Frontal cortex (tissue), 4 donors: Measurements from ENCODE around the gene SPON1. TPM values are rescaled to one million over a fixed set of nuclear protein-coding genes. Genes with fewer than 3 reads are reported as not detected.
"Not testable (repeated sequence)": the region's sequence is repeated elsewhere in the genome, so short reads cannot be mapped to it uniquely, and the experiment has no call there.

Source experiments
- DNase-seq, 2 donors: peaks; one replicate each; pipeline ENCODE4 v3.0.0; 2012; ENCODE audit warnings: low spot score in 2 of 2
- FAIRE-seq: peaks from 2 replicates; lab custom pipeline; 2012; peaks lifted over from hg19 to GRCh38; lab: Jason Lieb, UNC
- total RNA-seq: library from RNA; depleted of rRNA; stranded (reverse); fragments of >200 nt; gene quantifications from one replicate; pipeline ENCODE4 v1.2.3, GENCODE V29; 2014
- donor health status: control.
- donor health status: control.
- donor health status: control.

Gene SPON1
- total RNA-seq = 33.4 TPM

DNA sequence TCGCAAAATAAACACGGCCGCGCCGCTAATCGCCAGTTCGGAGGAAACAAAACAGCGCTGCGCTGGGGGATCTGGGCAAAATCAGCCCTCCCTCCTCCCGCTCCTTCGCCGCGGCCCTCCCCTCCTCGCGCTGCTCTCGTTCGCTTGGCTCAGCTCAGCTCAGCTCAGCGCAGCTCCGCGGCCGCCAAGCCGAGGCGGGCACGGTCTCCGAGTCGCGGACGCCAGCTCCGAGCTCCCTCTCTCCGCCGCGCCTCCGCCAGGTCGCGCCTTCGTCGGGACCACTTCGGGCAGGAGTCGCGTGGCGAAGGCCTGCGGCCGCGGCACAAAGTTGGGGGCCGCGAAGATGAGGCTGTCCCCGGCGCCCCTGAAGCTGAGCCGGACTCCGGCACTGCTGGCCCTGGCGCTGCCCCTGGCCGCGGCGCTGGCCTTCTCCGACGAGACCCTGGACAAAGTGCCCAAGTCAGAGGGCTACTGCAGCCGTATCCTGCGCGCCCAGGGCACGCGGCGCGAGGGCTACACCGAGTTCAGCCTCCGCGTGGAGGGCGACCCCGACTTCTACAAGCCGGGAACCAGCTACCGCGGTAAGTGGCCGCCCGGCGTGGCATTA, at the start of gene SPON1:
Gene SPON1, plus strand, starts transcription at position 162 of the 607 bp plus-strand sequence. Its CDS starts 182 bp downstream, at position 344.
- FAIRE-seq = no peak
- peak; percentile 47 to 65 for DNase-seq

DNA sequence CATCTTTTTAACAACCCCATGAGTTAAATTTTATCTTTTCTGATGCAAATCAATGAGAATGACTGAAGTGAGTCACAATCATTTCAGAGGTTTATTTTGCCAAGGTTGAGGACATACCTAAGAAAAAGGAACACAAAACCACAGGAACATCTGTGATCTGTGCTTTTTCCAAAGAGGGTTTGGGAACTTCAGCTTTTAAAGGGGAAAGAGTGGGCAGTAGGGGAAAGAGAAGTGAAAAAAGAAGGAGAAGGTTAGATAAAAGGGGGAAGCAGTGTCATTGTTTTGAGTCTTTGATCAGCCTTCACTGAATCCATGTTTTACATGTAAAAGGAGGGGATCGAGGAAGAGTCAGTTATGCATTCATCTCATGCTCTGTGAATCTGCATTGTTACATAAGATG, 45.3 kb upstream of the SPON1 start:
- no peak for DNase-seq

DNA sequence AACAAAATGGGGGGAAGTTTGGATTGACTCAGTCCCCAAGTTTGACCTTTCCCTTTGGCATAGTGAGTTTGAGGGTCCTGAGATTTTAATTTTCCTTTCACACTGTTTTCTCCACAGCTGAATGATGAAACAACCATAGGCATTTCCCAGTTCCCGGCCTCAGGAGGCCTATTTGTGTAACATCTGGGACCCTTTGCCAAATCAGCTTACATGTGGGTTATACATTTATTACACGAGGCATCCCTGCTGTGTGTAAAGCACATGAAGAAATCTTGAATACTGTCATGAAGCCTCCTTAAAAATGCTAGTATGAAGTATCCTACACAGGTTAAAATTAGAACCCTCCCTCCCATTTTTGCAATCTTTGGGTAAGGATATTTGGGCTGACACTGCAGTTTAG, 44.6 kb upstream of the SPON1 start:
- no peak for DNase-seq
- FAIRE-seq = no peak

More for the DNA sequence above, 45.3 kb upstream of the SPON1 start:
- no peak for FAIRE-seq

DNA sequence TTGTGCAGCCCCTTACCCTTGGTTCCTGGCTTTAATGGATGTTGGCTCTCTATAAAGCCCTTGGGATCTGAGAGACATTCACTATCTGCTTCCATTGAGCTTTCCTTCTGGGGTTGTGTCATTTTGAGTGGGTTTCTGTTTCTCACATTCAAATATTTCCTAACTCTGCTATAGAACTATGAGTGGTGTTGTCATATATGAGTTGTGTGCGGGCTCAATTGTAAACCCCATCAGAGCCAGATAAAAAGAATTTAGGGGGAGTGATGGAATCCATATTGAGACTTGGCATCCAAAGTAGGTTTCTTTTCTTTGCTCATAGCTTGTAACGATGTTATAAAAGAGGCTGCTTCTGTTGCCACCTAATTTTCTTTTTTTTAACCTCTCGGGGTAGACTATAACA, 41.8 kb upstream of the SPON1 start:
- DNase-seq = no peak

DNA sequence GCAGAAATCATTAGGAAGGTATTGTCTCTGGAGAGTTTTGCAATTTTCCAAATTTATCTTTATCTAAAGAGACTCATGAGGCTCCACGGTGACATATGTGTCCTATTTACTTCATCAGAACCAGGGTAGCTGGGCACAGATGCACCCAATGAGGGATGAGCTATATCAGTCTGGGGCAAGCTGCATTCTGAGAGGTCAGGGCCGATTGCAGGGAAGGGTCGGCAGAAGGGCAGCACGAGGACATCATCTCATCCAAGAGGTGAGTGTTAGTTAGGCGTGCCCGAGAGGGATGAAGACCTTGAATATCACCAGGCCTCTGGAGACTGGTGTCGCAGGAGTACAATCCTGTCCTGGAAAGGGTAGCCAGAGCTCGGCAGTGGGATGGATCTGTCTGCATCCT, 41.0 kb upstream of the SPON1 start:
- FAIRE-seq = no peak
- no peak for DNase-seq

More for the DNA sequence above, 41.8 kb upstream of the SPON1 start:
- no peak for FAIRE-seq

DNA sequence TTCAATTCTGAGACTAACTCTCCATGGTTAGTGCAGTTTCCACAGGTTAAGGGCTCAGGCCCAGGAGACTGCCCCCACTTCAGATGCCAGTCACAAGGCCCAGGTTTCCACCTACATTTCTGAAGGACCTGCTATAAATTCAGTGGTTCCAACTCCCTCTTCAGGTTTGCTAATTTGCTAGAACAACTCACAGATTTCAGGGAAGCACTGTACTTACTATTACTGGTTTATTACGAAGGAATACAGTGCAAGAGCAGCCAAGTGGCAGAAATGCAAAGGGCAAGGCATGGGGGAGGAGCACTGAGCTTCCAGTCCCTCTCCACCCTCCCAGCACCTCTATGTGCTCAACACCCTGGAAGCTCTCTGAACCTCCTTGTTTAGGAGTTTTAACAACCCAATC, 39.3 kb upstream of the SPON1 start:
- no peak for FAIRE-seq

DNA sequence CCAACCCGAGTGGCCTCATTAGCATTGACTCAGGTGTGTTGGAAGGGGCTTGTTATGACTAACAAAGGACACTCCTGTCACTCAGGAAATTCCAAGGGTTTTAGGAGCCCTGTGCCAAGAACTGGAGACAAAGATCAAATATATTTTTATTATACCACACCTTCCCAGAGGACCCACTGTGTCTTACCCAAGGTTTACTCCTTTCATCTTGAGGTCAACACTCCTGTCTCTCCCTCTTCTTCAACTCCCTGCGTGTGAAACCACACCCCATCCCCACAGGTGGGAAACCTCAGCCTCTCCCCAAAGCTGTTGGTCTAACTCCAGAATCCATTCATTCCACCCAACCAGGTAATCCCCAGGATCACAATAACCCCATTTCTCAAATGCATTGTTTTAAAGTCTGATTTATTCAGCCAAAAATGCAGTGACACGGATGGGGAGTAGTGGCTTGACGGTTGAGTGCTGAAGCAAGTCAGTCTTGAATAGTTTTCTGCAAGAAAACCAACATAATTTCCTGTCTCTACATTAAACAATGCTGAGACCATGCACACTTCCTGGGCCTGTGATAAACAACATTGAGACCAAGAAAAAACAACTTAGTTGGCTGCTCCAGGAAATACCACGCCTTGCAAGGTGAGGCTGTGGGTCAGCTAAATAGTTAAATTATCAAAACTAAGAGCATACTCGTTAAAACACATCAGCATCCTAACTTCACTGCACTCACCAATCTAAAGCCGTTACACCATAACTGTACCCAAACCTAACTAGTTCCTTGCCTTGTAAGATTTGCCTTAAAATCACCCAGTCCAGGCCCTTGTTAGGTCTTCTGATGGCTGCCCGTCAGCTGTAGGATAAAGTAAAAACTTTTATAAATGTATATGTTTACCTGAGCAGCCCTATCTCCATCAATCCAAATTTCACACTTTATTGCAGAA, 38.5 kb upstream of the SPON1 start:
- FAIRE-seq = no peak
- no peak for DNase-seq

More for the DNA sequence above, 39.3 kb upstream of the SPON1 start:
- no peak for DNase-seq

DNA sequence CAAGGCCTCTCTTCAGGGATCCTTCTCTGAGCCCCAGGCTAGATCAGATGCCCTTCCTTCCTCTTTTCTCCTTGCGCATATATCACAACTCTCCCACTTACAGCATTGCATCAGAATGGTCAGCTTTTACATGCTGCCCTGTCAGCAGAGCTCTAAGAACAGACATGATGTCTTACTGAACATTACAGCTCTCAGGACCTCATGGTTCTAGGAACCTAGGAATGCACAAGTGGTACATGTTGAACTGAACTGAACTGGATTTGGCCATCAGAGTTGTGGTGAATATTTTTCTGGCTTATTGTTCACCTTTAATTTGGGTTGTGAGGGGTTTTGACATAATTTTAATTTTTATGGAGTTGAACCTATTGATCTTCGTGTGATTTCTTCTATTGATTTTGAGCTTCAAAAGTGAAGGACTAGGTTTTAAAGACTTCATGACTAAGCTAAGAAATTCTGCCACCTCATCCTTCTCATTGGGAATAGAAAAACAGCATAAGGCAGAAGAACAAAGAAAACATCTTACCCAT, 37.7 kb upstream of the SPON1 start:
- no peak for DNase-seq
- no peak for FAIRE-seq

DNA sequence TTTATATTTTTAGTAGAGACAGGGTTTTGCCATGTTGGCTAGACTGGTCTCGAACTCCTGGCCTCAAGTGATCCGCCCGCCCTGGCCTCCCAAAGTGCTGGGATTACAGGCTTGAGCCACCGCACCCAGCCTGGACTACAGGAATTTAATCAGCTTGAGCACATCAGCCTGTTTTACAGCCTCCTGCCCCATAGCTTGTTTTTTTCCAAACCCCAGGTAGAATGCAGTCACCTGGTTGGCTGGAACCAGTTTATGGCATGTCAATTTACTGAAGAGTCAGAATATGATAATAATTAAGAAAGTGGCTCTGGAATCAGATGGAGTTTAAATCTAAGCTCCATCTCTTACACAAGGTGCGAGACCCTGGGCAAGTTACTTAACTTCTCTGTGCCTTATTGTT, 36.2 kb upstream of the SPON1 start:
- FAIRE-seq = not testable (repeated sequence)

DNA sequence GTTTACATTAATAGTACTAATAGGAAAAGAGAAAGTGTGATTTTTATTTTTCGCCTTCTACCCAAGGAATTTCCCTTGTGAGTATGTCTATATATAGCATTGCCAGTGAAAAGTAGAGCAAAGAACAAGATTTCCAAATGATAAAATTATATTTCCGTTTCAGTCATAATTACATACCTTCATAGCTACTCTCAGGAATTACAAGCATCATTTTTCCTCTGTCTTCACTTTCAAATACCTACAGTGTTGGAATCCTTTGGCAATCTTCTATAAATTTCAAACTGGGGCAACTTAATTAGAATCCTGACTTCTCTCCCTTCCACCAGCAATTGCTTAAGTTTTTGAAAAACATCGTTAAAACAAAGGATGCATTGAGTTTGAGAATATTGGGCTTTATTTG, 35.5 kb upstream of the SPON1 start:
- DNase-seq (no peak), FAIRE-seq (no peak)

More for the DNA sequence above, 36.2 kb upstream of the SPON1 start:
- not testable (repeated sequence) for DNase-seq

DNA sequence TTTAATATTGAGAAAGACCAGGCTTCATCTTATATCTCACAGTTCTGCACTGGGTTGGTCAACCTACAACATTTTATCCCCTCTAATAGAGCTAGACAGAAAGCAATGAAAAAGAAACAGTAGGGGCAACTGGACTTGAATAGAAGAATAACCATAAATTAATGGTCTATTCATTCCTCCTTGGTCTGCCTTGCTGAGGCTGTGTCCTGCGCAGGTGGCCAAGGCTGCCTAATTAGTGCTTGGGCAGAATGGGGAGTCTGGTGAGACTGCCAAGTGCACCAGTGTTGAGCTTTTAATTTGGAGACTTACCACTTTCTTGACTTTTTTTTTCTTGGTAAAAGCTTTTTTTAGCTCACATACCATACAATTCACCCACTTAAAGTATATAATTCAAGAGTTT, 35.0 kb upstream of the SPON1 start:
- no peak for FAIRE-seq
- DNase-seq = no peak

DNA sequence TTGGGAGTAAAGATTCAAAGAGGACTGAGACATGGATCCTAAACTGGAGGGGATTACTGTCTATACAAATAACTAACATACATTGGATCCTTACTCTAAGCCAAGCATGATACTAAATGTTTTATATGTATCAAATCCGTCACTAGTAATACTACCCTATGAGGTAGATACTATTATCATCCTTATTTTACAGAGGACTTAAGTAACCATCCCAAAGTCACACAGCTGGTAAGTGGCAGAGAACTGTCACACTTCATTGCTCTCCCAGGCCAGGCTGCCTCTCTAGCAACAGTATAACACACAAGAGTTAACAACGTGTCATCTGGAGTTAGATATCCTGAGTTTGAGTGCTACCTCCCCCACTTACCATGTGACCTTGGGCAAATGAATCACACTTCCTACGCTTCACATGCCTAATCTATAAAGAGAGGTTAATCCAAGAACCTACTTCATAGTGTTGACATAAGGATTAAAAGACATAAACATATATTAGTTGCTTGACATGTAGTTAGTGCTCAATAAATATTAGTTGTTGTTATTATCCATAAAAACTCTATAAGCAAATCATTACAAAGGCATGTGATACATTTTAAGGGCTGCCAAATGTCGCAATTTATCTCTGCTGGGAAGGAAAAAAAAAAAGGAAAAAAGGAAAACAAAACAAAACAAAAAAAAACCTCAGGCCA, 33.8 kb upstream of the SPON1 start:
- no peak for FAIRE-seq
- DNase-seq = no peak

DNA sequence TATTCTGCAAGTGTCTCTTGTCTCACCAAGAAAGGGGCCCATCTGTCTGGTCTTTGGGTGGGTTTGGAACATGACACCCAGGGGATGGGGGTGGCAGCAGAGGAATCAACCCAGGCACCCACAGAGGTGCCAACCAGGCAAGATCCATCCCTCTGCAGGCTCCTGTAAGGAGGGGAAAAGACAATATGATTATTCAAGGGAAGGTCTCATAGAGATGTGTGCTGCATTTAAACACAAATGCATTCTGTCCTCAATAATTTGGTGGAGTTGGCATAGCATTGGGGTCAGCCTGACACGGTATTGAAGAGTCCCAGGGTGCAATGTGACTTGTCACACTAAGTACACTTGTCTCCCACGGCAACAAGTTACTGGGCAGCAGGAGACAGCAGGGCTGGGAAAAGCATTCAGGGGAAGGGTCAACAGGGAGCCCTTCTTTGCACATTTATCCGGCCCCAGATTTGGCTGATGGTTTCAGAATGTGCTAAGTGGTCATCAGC, 33.1 kb upstream of the SPON1 start:
- DNase-seq = no peak

DNA sequence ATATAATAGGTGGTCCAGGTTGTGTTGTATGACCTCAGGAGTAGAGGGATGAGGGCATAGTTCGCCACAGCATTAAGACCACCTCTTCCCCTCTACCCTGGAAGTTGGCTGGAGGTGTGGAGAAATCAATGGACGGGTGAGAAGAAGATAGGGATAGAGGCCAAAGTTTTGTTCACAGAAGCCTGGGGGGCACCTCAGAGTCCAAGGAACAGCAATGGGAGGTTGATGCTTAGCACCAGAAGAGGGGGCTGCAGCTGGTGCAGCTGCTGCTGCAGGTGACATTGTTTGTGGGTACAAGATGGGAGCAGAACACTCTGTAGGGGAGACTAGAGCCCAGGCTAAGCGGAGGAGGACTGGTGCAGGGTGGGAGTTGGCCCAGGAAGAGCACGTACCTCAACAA, 31.2 kb upstream of the SPON1 start:
- FAIRE-seq (no peak), DNase-seq (no peak)

More for the DNA sequence above, 33.1 kb upstream of the SPON1 start:
- no peak for FAIRE-seq

DNA sequence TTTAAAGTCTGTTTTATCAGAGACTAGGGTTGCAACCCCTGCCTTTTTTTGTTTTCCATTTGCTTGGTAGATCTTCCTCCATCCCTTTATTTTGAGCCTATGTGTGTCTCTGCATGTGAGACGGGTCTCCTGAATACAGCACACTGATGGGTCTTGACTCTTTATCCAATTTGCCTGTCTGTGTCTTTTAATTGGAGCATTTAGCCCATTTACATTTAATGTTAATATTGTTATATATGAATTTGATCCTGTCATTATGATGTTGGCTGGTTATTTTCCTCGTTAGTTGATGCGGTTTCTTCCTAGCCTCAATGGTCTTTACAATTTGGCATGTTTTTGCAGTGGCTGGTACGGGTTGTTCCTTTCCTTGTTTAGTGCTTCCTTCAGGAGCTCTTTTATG, 25.4 kb upstream of the SPON1 start:
- not testable (repeated sequence) for DNase-seq, FAIRE-seq

DNA sequence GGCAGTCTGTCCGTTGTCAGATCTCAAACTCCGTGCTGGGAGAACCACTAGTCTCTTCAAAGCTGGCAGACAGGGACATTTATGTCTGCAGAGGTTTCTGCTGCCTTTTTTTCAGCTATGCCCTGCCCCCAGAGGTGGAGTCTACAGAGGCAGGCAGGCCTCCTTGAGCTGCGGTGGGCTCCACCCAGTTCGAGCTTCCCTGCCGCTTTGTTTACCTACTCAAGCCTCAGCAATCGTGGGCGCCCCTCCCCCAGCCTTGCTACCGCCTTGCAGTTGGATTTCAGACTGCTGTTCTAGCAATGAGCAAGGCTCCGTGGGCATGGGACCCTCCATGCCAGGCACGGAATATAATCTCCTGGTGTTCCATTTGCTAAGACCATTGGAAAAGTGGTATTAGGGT, 23.7 kb upstream of the SPON1 start:
- not testable (repeated sequence) for DNase-seq, FAIRE-seq

DNA sequence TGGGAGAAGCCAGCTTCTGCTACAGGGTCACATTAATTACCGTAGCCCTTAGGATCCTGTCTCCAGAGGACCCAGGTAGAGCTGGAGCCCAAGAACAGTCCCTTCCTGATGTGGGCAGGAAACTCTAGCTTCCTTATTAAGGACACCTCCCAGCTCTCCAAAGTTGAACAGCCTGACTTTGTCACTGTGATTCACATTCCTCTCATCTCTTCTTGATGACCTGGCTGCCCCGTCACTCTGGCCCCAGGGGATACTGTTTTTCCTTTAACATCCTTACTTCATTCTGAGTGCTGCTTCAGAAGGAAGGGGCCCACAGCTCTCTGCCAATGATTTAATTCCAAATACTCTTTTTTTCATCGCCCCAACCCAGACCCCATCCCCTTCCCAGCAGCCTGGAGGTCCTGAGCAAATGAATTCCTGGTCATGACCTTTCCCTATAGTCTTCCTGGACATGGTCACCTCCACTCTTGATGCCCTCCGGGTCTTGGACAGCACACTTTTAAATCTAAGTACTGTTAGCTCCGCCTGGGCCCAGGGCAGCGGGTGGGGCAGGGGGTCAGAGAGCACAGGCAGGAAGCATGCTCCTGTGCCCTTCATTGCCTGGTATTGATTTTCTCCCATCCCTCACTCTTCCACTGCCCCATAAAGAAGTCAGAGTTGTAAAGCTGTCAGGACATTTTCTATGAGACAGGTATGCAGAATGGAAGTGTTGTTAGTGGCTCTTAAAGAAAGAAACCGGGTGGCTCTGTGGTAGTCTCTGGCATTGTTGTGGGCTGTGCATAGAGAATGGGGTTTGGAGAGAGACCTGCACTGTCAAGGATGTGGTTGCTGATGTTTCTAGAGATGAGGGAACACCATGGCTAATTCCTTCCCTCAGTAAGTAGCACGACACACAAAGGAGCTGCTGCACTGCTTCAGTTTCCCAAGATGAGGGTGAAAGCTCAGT, 22.3 kb upstream of the SPON1 start:
- DNase-seq (no peak), FAIRE-seq (no peak)

DNA sequence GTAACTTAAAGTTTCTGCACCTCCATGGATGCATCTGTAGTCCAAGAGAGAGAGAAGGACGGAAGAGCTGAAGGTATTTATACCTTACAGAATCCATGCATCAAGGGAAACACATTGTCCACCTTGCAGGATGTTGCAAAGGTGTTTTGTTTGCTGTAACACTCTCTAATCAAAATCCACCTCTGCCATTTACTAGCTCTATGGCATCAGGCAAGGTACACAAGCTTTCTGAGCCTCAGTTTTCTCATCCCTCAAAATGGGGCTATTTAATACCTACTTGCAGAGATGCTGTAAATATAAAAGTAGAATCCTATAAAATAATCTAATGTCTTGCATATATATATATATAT, 21.6 kb upstream of the SPON1 start:
- DNase-seq (no peak), FAIRE-seq (no peak)

DNA sequence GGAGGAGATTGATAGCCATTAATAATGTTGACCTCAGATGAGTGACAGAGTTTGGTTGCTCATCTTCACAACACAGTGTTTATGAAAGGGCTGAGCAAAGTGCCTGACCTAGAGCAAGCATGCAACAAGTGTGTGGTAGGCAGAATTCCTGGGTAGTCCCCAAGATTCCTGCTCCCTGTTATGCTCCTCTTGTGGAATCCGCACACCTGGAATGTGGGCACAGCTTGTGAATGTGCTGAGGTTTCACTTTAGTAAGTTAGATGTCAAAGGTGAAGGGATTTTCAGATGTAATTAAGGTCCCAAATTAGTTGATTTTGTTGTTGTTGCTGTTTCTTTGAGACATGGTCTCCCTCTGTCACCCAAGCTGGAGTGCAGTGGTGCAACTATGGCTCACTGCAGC, 20.7 kb upstream of the SPON1 start:
- FAIRE-seq = no peak
- DNase-seq = no peak
